ENCODE data around the gene ZDHHC5.
"Not testable (repeated sequence)": the region's sequence is repeated elsewhere in the genome, so short reads cannot be mapped to it uniquely, and the experiment has no call there.

DNA sequence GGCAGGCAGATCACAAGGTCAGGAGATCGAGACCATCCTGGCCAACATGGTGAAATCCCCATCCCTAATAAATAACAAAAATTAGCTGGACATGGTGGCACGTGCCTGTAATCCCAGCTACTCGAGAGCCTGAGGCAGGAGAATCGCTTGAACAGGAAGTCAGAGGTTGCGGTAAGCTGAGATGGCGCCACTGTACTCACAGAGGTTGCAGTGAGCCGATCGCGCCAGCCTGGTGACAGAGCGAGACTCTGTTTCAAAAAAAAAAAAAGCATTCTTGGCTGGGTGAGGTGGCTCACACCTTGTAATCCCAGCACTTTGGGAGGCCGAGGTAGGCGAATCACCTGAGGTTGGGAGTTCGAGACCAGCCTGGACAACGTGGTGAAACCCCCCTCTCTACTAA, 15.7 kb upstream of the ZDHHC5 start:
- TF ChIP-seq, protein P1, sequence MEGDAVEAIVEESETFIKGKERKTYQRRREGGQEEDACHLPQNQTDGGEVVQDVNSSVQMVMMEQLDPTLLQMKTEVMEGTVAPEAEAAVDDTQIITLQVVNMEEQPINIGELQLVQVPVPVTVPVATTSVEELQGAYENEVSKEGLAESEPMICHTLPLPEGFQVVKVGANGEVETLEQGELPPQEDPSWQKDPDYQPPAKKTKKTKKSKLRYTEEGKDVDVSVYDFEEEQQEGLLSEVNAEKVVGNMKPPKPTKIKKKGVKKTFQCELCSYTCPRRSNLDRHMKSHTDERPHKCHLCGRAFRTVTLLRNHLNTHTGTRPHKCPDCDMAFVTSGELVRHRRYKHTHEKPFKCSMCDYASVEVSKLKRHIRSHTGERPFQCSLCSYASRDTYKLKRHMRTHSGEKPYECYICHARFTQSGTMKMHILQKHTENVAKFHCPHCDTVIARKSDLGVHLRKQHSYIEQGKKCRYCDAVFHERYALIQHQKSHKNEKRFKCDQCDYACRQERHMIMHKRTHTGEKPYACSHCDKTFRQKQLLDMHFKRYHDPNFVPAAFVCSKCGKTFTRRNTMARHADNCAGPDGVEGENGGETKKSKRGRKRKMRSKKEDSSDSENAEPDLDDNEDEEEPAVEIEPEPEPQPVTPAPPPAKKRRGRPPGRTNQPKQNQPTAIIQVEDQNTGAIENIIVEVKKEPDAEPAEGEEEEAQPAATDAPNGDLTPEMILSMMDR (optimal IDR thresholded peaks at IDR 0.05 in 1 of 3, IDR thresholded peaks at IDR 0.05 in 1 of 3, conservative IDR thresholded peaks at IDR 0.05 in 1 of 3; ENCODE audit: extremely low read depth in 1 of 3, insufficient read depth in 2 of 3, low read length in 3 of 3), result not testable (repeated sequence)
- TF ChIP-seq EZH2 (IDR thresholded peaks at IDR 0.05; ENCODE audit: low read length), result not testable (repeated sequence)

All from keratinocyte (primary cell).